ENCODE measurements around the gene AXL. TPM values are rescaled to one million over a fixed set of nuclear protein-coding genes. Genes with fewer than 3 reads are reported as not detected.

Gene AXL
- total and polyA plus RNA-seq, 2 of the 13 experiments (the other 11 are each of a cell fraction or from before 2014, with no cell fraction given), result 0.71 to 5.9 TPM

DNA sequence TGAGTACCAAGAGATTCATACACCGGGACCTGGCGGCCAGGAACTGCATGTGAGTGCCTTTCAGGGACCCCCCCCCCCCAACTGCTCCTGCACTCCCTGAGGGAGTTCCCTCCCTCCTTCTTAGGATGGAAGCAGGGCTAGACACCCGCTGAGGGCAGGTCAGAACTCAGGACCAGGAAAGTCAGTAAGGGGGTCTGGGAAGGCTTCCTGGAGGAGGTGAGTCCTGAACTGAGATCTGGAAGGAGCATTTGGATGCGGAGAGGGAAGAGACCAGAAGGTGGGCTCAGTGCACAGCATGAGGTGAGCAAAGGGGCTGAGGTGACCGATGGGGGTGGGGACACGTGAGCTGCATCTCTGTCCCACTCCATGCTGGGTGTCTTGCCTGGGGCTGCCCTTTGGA, 34.6 kb downstream of the AXL start (continued):
- TF ChIP-seq, protein P1, sequence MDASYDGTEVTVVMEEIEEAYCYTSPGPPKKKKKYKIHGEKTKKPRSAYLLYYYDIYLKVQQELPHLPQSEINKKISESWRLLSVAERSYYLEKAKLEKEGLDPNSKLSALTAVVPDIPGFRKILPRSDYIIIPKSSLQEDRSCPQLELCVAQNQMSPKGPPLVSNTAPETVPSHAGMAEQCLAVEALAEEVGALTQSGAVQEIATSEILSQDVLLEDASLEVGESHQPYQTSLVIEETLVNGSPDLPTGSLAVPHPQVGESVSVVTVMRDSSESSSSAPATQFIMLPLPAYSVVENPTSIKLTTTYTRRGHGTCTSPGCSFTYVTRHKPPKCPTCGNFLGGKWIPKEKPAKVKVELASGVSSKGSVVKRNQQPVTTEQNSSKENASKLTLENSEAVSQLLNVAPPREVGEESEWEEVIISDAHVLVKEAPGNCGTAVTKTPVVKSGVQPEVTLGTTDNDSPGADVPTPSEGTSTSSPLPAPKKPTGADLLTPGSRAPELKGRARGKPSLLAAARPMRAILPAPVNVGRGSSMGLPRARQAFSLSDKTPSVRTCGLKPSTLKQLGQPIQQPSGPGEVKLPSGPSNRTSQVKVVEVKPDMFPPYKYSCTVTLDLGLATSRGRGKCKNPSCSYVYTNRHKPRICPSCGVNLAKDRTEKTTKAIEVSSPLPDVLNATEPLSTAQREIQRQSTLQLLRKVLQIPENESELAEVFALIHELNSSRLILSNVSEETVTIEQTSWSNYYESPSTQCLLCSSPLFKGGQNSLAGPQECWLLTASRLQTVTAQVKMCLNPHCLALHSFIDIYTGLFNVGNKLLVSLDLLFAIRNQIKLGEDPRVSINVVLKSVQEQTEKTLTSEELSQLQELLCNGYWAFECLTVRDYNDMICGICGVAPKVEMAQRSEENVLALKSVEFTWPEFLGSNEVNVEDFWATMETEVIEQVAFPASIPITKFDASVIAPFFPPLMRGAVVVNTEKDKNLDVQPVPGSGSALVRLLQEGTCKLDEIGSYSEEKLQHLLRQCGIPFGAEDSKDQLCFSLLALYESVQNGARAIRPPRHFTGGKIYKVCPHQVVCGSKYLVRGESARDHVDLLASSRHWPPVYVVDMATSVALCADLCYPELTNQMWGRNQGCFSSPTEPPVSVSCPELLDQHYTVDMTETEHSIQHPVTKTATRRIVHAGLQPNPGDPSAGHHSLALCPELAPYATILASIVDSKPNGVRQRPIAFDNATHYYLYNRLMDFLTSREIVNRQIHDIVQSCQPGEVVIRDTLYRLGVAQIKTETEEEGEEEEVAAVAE (CRISPR knock-in tag; IDR thresholded peaks at IDR 0.05; ENCODE audit: borderline replicate concordance), result no peak
- TF ChIP-seq SIX1 (CRISPR knock-in tag; IDR thresholded peaks at IDR 0.05; ENCODE audit: borderline replicate concordance) (no peak), EZH2 (conservative IDR thresholded peaks at IDR 0.05; ENCODE audit: low read depth, low read length) (no peak), FIP1L1 (IDR thresholded peaks at IDR 0.05; ENCODE audit: borderline replicate concordance, insufficient read depth, low read depth, low read length) (no peak), ELF4 (CRISPR knock-in tag; IDR thresholded peaks at IDR 0.05; ENCODE audit: borderline replicate concordance) (no peak)

DNA sequence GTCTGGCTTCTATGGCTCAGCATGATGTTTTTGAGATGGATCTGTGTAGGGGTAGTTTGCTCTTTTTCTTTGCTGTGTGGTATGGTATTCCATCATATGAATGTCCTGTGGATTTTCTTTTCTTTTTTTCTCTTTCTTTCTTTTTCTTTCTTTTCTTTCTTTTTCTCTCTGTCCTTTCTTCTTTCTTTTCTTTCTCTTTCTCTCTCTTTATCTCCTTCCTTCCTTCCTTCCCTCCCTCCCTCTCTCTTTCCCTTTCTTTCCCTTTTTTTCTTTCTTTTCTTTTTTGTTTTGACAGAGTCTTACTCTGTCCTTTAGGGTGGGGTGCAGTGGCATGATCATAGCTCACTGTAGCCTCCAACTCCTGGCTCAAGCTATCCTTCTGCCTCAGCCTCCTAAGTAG, 36.1 kb downstream of the AXL start:
- Histone ChIP-seq H3K79me2 (ENCODE audit: insufficient read depth, low read length) (no peaks in the 10 kb centered on the region), H3K9me3 (ENCODE audit: low read length) (no peaks in the 10 kb centered on the region), H3K4me3 (replicated peaks in 1 of 3; ENCODE audit: insufficient read depth in 1 of 3, low read depth in 2 of 3, low read length in 3 of 3) (no peak overlapping the region), H3K27me3 (ENCODE audit: control insufficient read depth in 1 of 2, insufficient read depth in 2 of 2, low read length in 2 of 2) (no peaks in the 10 kb centered on the region), H2AFZ (ENCODE audit: low read length) (no peak overlapping the region), H4K20me1 (ENCODE audit: insufficient read depth, low read length) (no peaks in the 10 kb centered on the region), H3K27ac (ENCODE audit: extremely low read length, insufficient read depth, low read length) (no peak overlapping the region), H3K9ac (ENCODE audit: insufficient read depth, low read depth, low read length) (no peak overlapping the region), H3K36me3 (replicated peaks in 1 of 2; ENCODE audit: control insufficient read depth in 1 of 2, insufficient read depth in 2 of 2, low read length in 2 of 2) (peaks cover 0 to 2% of the 10 kb centered on the region in 2 experiments; a peak in 1 of 5 replicates), H3K4me1 (ENCODE audit: insufficient read depth, low read length) (no peaks in the 10 kb centered on the region), H3K4me2 (ENCODE audit: low read depth, low read length) (no peak overlapping the region)
- intact Hi-C loops (cut with micrococcal nuclease; ENCODE audit: unreplicated experiment), result no loop called here
- in situ Hi-C loops (cut with HindIII; ENCODE audit: extremely low pct_ligation_motif_present, low pct_unique_long_range_greater_than_20kb), result no loop called here
- DNase-seq (ENCODE audit: low spot score) (no peak), ATAC-seq (no peak), FAIRE-seq (no peak)
- ChIA-PET CTCF (ENCODE audit: low intra/inter-chr PET ratio, low total read pairs) (no interaction called here), POLR2A (no interaction called here)
- no TSS peak for BruUV-seq (replicated peaks)
- TF ChIP-seq CREB1 (IDR thresholded peaks at IDR 0.05), result no peak
- TF ChIP-seq CREB1 (CRISPR knock-in tag; IDR thresholded peaks at IDR 0.05), result no peak
- no peak for TF ChIP-seq ZSCAN22 (CRISPR knock-in tag; IDR thresholded peaks at IDR 0.05)
- TF ChIP-seq, protein P2, sequence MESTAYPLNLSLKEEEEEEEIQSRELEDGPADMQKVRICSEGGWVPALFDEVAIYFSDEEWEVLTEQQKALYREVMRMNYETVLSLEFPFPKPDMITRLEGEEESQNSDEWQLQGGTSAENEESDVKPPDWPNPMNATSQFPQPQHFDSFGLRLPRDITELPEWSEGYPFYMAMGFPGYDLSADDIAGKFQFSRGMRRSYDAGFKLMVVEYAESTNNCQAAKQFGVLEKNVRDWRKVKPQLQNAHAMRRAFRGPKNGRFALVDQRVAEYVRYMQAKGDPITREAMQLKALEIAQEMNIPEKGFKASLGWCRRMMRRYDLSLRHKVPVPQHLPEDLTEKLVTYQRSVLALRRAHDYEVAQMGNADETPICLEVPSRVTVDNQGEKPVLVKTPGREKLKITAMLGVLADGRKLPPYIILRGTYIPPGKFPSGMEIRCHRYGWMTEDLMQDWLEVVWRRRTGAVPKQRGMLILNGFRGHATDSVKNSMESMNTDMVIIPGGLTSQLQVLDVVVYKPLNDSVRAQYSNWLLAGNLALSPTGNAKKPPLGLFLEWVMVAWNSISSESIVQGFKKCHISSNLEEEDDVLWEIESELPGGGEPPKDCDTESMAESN (CRISPR knock-in tag; conservative IDR thresholded peaks at IDR 0.05), result no peak
- TF ChIP-seq PHF8 (CRISPR knock-in tag; IDR thresholded peaks at IDR 0.05), result no peak
- no peak for TF ChIP-seq RNF2 (conservative IDR thresholded peaks at IDR 0.05; ENCODE audit: low read depth)
- no peak for TF ChIP-seq SIX1 (CRISPR knock-in tag; IDR thresholded peaks at IDR 0.05; ENCODE audit: borderline replicate concordance)
- TF ChIP-seq, protein P3, sequence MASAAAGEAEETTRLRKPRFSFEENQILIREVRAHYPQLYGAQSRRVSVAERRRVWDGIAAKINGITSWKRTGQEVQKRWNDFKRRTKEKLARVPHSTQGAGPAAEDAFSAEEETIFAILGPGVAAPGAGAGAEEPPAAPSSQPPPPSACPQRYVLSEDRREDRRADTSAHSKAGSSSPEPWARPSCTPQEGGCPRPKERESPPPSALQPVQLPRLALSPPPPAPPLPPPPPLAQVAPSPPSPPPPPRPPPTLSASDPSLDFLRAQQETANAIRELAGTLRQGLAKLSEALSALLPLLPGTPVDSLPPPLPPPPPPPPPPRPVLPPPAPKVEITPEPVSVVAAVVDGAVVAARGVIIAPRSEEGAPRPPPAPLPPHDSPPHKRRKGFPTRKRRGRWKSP (CRISPR knock-in tag; IDR thresholded peaks at IDR 0.05), result no peak
- no peak for TF ChIP-seq PCBP2 (optimal IDR thresholded peaks at IDR 0.05; ENCODE audit: low read depth, low read length, poor library complexity, severe bottlenecking)
- TF ChIP-seq, protein P4, sequence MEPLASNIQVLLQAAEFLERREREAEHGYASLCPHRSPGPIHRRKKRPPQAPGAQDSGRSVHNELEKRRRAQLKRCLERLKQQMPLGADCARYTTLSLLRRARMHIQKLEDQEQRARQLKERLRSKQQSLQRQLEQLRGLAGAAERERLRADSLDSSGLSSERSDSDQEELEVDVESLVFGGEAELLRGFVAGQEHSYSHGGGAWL (CRISPR knock-in tag; IDR thresholded peaks at IDR 0.05), result no peak
- TF ChIP-seq REPIN1 (CRISPR knock-in tag; IDR thresholded peaks at IDR 0.05; ENCODE audit: borderline replicate concordance, low read depth), result no peak

Measured in HepG2 (cell line).